GM12878 (cell line): ENCODE results near the gene P4HA1. TPM values are rescaled to one million over a fixed set of nuclear protein-coding genes. Genes with fewer than 3 reads are reported as not detected.
A peak's percentile ranks its signal among the peaks of the same experiment; 100 is the strongest.

ENCODE experiments used
- CHD1 ChIP-seq: IDR thresholded peaks from 2 replicates; pipeline ENCODE4 v1.6.1; 2012; ENCODE audit warnings: low read depth, low read length, improper control_type of control experiment
- EED ChIP-seq: sonication (generic); IDR thresholded peaks from 2 replicates; pipeline ENCODE4 v1.6.1; 2016; ENCODE audit warnings: antibody characterized with exemption, low read depth
- ETV6 ChIP-seq, 2 experiments: fragments of 450-650 bp in 1 of 2; IDR thresholded peaks in 1 of 2; conservative IDR thresholded peaks in 1 of 2; 2 replicates each; pipeline ENCODE4 v1.6.1; 2014; ENCODE audit warnings: antibody characterized with exemption in 1 of 2, borderline replicate concordance in 1 of 2, low read depth in 1 of 2, mild to moderate bottlenecking in 1 of 2, moderate library complexity in 1 of 2
- EZH2 ChIP-seq: IDR thresholded peaks from 2 replicates; pipeline ENCODE4 v1.6.1; 2012; ENCODE audit warnings: low read depth, mild to moderate bottlenecking, control low read depth, inconsistent platforms, low read length, borderline replicate concordance; ENCODE audit not compliant: control insufficient read depth
- IKZF1 ChIP-seq: fragments of 450-650 bp; conservative IDR thresholded peaks from 2 replicates; pipeline ENCODE4 v1.6.1; 2017; ENCODE audit warnings: antibody characterized with exemption, mild to moderate bottlenecking
- IRF3 ChIP-seq: fragments of 450-650 bp; IDR thresholded peaks from 2 replicates; pipeline ENCODE4 v1.6.1; 2014; ENCODE audit warnings: mild to moderate bottlenecking
- MYB ChIP-seq: fragments of 150-350 bp; IDR thresholded peaks from 2 replicates; pipeline ENCODE4 v1.6.1; 2014; ENCODE audit warnings: mild to moderate bottlenecking, low read depth, low read length, borderline replicate concordance
- NBN ChIP-seq: fragments of 450-650 bp; IDR thresholded peaks from 2 replicates; pipeline ENCODE4 v1.6.1; 2016
- NR2F1 ChIP-seq: fragments of 450-650 bp; conservative IDR thresholded peaks from 2 replicates; pipeline ENCODE4 v1.6.1; 2017; ENCODE audit warnings: mild to moderate bottlenecking
- PML ChIP-seq: IDR thresholded peaks from 2 replicates; pipeline ENCODE4 v1.6.1; 2012; ENCODE audit warnings: low read length, inconsistent platforms
- POLR2AphosphoS5 ChIP-seq: IDR thresholded peaks from 2 replicates; pipeline ENCODE4 v1.6.1; 2011; ENCODE audit warnings: mild to moderate bottlenecking, low read length, inconsistent platforms
- POU2F2 ChIP-seq: IDR thresholded peaks from 3 replicates; pipeline ENCODE4 v1.6.1; 2011; ENCODE audit warnings: low read depth, mild to moderate bottlenecking, low read length, borderline replicate concordance
- RELA ChIP-seq: fragments of 450-650 bp; IDR thresholded peaks from 2 replicates; pipeline ENCODE4 v1.8.0; 2014; ENCODE audit warnings: borderline replicate concordance; ENCODE audit not compliant: partially characterized antibody
- SIX5 ChIP-seq: IDR thresholded peaks from 2 replicates; pipeline ENCODE4 v1.6.1; 2011; ENCODE audit warnings: mild to moderate bottlenecking, low read depth, low read length, moderate library complexity; ENCODE audit not compliant: severe bottlenecking
- SMC3 ChIP-seq: IDR thresholded peaks from 2 replicates; pipeline ENCODE4 v1.6.1; 2011; ENCODE audit warnings: low read length, improper control_type of control experiment, borderline replicate concordance
- SPI1 ChIP-seq: IDR thresholded peaks from 2 replicates; pipeline ENCODE4 v1.6.1; 2011; ENCODE audit warnings: low read depth, mild to moderate bottlenecking, low read length, moderate library complexity, borderline replicate concordance; ENCODE audit not compliant: insufficient read depth
- TARDBP ChIP-seq: IDR thresholded peaks from 2 replicates; pipeline ENCODE4 v1.6.1; 2016; ENCODE audit warnings: borderline replicate concordance
- YBX1 ChIP-seq: fragments of 450-650 bp; IDR thresholded peaks from 2 replicates; pipeline ENCODE4 v1.6.1; 2016; ENCODE audit warnings: antibody characterized with exemption
- polyA plus RNA-seq, 11 experiments: library from polyadenylated mRNA; depleted of rRNA in 4 of 11; unstranded in 6 of 11; stranded (reverse) in 5 of 11; fragments of >200 nt; fragmentation: Nextera tagmentation in 4 of 11; fragmentation: Illumina TruSeq in 1 of 11; extraction: Ambion mirVana in 4 of 11; extraction: Trizol in 1 of 11; gene quantifications; 1 replicate in 1 of 11; 2 replicates in 10 of 11; pipeline versions ENCODE4 v1.2.1 to v1.2.3, GENCODE V29; 2011 to 2016; ENCODE audit warnings: inconsistent platforms in 2 of 11, missing spikeins in 2 of 11, low read depth in 1 of 11
- total RNA-seq, 4 experiments: library from RNA; depleted of rRNA in 3 of 4; stranded (reverse); fragments of >200 nt in 3 of 4; fragmentation: Illumina TruSeq in 1 of 4; extraction: Trizol in 1 of 4; gene quantifications; 2 replicates each; pipeline versions ENCODE4 v1.2.1 to v1.2.3, GENCODE V29; 2013 to 2021
- TF ChIP-seq, protein P1 (sequence below): fragments of 450-650 bp; IDR thresholded peaks from 2 replicates; pipeline ENCODE4 v1.6.1; 2017; ENCODE audit warnings: antibody characterized with exemption, mild to moderate bottlenecking, moderate library complexity
- TF ChIP-seq, protein P2 (sequence below): fragments of 450-650 bp; IDR thresholded peaks from 2 replicates; pipeline ENCODE4 v1.6.1; 2018; ENCODE audit warnings: mild to moderate bottlenecking, low read depth, moderate library complexity; ENCODE audit not compliant: partially characterized antibody
- TF ChIP-seq, protein P3 (sequence below): fragments of 450-650 bp; conservative IDR thresholded peaks from 2 replicates; pipeline ENCODE4 v1.6.1; 2017; ENCODE audit warnings: mild to moderate bottlenecking, moderate library complexity

The P4HA1 gene
- total and polyA plus RNA-seq, 10 of the 15 experiments (the other 5 are each of a cell fraction or from before 2014, with no cell fraction given) = 15.0 to 160 (median 24.1) TPM

- TF ChIP-seq PML = 0 out of 2 replicates have a peak, but pooled peaks have one; percentile 28
- TF ChIP-seq IKZF1 = peak; percentile 97
- TF ChIP-seq MYB = peak; percentile 54; the same call in 1 of the 2 replicates
- TF ChIP-seq, protein P1, sequence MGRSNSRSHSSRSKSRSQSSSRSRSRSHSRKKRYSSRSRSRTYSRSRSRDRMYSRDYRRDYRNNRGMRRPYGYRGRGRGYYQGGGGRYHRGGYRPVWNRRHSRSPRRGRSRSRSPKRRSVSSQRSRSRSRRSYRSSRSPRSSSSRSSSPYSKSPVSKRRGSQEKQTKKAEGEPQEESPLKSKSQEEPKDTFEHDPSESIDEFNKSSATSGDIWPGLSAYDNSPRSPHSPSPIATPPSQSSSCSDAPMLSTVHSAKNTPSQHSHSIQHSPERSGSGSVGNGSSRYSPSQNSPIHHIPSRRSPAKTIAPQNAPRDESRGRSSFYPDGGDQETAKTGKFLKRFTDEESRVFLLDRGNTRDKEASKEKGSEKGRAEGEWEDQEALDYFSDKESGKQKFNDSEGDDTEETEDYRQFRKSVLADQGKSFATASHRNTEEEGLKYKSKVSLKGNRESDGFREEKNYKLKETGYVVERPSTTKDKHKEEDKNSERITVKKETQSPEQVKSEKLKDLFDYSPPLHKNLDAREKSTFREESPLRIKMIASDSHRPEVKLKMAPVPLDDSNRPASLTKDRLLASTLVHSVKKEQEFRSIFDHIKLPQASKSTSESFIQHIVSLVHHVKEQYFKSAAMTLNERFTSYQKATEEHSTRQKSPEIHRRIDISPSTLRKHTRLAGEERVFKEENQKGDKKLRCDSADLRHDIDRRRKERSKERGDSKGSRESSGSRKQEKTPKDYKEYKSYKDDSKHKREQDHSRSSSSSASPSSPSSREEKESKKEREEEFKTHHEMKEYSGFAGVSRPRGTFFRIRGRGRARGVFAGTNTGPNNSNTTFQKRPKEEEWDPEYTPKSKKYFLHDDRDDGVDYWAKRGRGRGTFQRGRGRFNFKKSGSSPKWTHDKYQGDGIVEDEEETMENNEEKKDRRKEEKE = no peak
- TF ChIP-seq SMC3 = 0 out of 2 replicates have a peak, but pooled peaks have one; percentile 4
- no peak for TF ChIP-seq YBX1
- TF ChIP-seq NBN = 0 out of 2 replicates have a peak, but pooled peaks have one; percentile 41
- peak; percentile 71; the same call in 1 of the 2 replicates for TF ChIP-seq POLR2AphosphoS5
- no peak for TF ChIP-seq IRF3
- no peak for TF ChIP-seq CHD1
- TF ChIP-seq, protein P2, sequence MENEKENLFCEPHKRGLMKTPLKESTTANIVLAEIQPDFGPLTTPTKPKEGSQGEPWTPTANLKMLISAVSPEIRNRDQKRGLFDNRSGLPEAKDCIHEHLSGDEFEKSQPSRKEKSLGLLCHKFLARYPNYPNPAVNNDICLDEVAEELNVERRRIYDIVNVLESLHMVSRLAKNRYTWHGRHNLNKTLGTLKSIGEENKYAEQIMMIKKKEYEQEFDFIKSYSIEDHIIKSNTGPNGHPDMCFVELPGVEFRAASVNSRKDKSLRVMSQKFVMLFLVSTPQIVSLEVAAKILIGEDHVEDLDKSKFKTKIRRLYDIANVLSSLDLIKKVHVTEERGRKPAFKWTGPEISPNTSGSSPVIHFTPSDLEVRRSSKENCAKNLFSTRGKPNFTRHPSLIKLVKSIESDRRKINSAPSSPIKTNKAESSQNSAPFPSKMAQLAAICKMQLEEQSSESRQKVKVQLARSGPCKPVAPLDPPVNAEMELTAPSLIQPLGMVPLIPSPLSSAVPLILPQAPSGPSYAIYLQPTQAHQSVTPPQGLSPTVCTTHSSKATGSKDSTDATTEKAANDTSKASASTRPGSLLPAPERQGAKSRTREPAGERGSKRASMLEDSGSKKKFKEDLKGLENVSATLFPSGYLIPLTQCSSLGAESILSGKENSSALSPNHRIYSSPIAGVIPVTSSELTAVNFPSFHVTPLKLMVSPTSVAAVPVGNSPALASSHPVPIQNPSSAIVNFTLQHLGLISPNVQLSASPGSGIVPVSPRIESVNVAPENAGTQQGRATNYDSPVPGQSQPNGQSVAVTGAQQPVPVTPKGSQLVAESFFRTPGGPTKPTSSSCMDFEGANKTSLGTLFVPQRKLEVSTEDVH = peak; percentile 74
- TF ChIP-seq NR2F1 = no peak
- no peak for TF ChIP-seq EZH2
- peak; percentile 63; the same call in 1 of the 2 replicates for TF ChIP-seq EED
- TF ChIP-seq SPI1 = peak; percentile 52; the same call in 1 of the 2 replicates
- 0 out of 3 replicates have a peak, but pooled peaks have one; percentile 22 for TF ChIP-seq POU2F2
- TF ChIP-seq RELA = peak; percentile 73
- TF ChIP-seq, protein P3, sequence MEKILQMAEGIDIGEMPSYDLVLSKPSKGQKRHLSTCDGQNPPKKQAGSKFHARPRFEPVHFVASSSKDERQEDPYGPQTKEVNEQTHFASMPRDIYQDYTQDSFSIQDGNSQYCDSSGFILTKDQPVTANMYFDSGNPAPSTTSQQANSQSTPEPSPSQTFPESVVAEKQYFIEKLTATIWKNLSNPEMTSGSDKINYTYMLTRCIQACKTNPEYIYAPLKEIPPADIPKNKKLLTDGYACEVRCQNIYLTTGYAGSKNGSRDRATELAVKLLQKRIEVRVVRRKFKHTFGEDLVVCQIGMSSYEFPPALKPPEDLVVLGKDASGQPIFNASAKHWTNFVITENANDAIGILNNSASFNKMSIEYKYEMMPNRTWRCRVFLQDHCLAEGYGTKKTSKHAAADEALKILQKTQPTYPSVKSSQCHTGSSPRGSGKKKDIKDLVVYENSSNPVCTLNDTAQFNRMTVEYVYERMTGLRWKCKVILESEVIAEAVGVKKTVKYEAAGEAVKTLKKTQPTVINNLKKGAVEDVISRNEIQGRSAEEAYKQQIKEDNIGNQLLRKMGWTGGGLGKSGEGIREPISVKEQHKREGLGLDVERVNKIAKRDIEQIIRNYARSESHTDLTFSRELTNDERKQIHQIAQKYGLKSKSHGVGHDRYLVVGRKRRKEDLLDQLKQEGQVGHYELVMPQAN = 0 out of 2 replicates have a peak, but pooled peaks have one; percentile 37
- TF ChIP-seq SIX5 = peak; percentile 100
- peak; percentile 92 for TF ChIP-seq TARDBP
- peak in 1 of 2 experiments; percentile 42; a peak in 1 of 4 replicates for TF ChIP-seq ETV6 (conservative IDR thresholded peaks at IDR 0.05 in 1 of 2, IDR thresholded peaks at IDR 0.05 in 1 of 2; ENCODE audit: borderline replicate concordance in 1 of 2, low read depth in 1 of 2)
Observed at GRCh38 chr10:73110345-73110849, 13.7 kb upstream of the P4HA1 start, which contains the start of gene NUDT13 (continued).
